T-cell (primary cell): Measurements from ENCODE around the gene ADAT1. TPM values are rescaled to one million over a fixed set of nuclear protein-coding genes. Genes with fewer than 3 reads are reported as not detected.
A peak's percentile ranks its signal among the peaks of the same experiment; 100 is the strongest.

ENCODE experiments used
- ATAC-seq, 4 experiments: fragments of 200-7000 bp in 3 of 4; fragments of 150-1000 bp in 1 of 4; cut with Tn5 transposase; replicated peaks in 1 of 4; 1 replicate in 3 of 4; 2 replicates in 1 of 4; pipeline ENCODE4 v1.10.0; 2021; ENCODE audit warnings: moderate library complexity in 3 of 4, mild to moderate bottlenecking in 2 of 4, moderate number of reproducible peaks in 1 of 4
- CTCF ChIA-PET, 2 donors: fragments of 300-600 bp; sonication (Branson Sonifier 250); formaldehyde crosslinking; loops; one replicate each; lab custom pipeline; 2022; ENCODE audit warnings: antibody characterized with exemption in 2 of 2; lab: Charles Lee
- POLR2A ChIA-PET, 2 donors: fragments of 300-600 bp; sonication (Branson Sonifier 250); formaldehyde crosslinking; loops; one replicate each; lab custom pipeline; 2022; ENCODE audit warnings: antibody characterized with exemption in 2 of 2; lab: Charles Lee
- DNase-seq, 35 experiments: peaks; one replicate each; pipeline versions ENCODE4 v3.0.0 to v3.0.0-alpha.2; 2013 to 2023
- H3K27ac ChIP-seq: one replicate; pipeline ENCODE4 v1.5.1; 2013; ENCODE audit warnings: low read length
- H3K27me3 ChIP-seq, 2 experiments: replicated peaks in 1 of 2; 1 replicate in 1 of 2; 2 replicates in 1 of 2; pipeline versions ENCODE4 v1.6.1 to v1.7.0; 2013; ENCODE audit warnings: low read length in 1 of 2, mixed read lengths in 1 of 2; ENCODE audit not compliant: control insufficient read depth in 2 of 2, insufficient read depth in 2 of 2; ENCODE audit errors: extremely low read depth in 1 of 2
- H3K36me3 ChIP-seq, 2 donors: 1 replicate in 1 of 2; 2 replicates in 1 of 2; pipeline versions ENCODE4 v1.6.1 to v1.7.0; 2013; ENCODE audit warnings: low read length in 1 of 2; ENCODE audit not compliant: control insufficient read depth in 2 of 2, insufficient read depth in 1 of 2; ENCODE audit errors: extremely low read depth in 1 of 2
- H3K4me1 ChIP-seq, 2 experiments: 1 replicate in 1 of 2; 2 replicates in 1 of 2; pipeline versions ENCODE4 v1.6.1 to v1.7.0; 2013; ENCODE audit warnings: low read length in 2 of 2, mixed read lengths in 1 of 2; ENCODE audit not compliant: insufficient read depth in 2 of 2, control insufficient read depth in 1 of 2; ENCODE audit errors: extremely low read depth in 1 of 2
- H3K4me3 ChIP-seq, 2 donors: 1 replicate in 1 of 2; 2 replicates in 1 of 2; pipeline versions ENCODE4 v1.5.1 to v1.7.0; 2013; ENCODE audit warnings: mild to moderate bottlenecking in 2 of 2, low read length in 1 of 2, moderate library complexity in 1 of 2; ENCODE audit not compliant: control insufficient read depth in 1 of 2; ENCODE audit errors: extremely low read depth in 1 of 2
- H3K9me3 ChIP-seq: 2 replicates; pipeline ENCODE4 v1.7.0; 2013
- H3K27ac Mint-ChIP-seq, 2 donors: one replicate each; pipeline ENCODE4 v1.8.0; 2020 to 2021; ENCODE audit warnings: mild to moderate bottlenecking in 2 of 2, mixed read lengths in 2 of 2
- H3K27me3 Mint-ChIP-seq, 2 donors: one replicate each; pipeline ENCODE4 v1.8.0; 2021 to 2022; ENCODE audit warnings: mixed read lengths in 2 of 2
- H3K36me3 Mint-ChIP-seq: one replicate; pipeline ENCODE4 v1.8.0; 2021; ENCODE audit warnings: mixed read lengths
- H3K4me1 Mint-ChIP-seq, 3 donors: one replicate each; pipeline ENCODE4 v1.8.0; 2020 to 2022; ENCODE audit warnings: mixed read lengths in 3 of 3, mild to moderate bottlenecking in 1 of 3
- H3K4me3 Mint-ChIP-seq, 3 donors: one replicate each; pipeline ENCODE4 v1.8.0; 2020 to 2022; ENCODE audit warnings: mild to moderate bottlenecking in 3 of 3, mixed read lengths in 3 of 3, moderate library complexity in 3 of 3
- H3K9me3 Mint-ChIP-seq, 3 donors: one replicate each; pipeline ENCODE4 v1.8.0; 2020 to 2022; ENCODE audit warnings: mixed read lengths in 3 of 3
- WGBS: methylation state at CpG from one replicate; pipeline ENCODE4 v1.1.5; 2013; ENCODE audit warnings: missing lambda C conversion rate; ENCODE audit not compliant: insufficient coverage; 5-methylcytosine and 5-hydroxymethylcytosine counted together
- total RNA-seq, 35 experiments: library from RNA in 6 of 35; stranded (reverse) in 6 of 35; fragments of 120-200 nt in 1 of 35; gene quantifications; one replicate each; pipeline versions ENCODE4 v1.2.1 to v1.2.4 and lab custom pipeline; 2013 to 2026

ADAT1 gene
- total RNA-seq, 5 donors from 2014 or later (not counting 1 experiment from before 2014, with no cell fraction given), result 62.9 to 79.2 (median 72.0) TPM

DNA sequence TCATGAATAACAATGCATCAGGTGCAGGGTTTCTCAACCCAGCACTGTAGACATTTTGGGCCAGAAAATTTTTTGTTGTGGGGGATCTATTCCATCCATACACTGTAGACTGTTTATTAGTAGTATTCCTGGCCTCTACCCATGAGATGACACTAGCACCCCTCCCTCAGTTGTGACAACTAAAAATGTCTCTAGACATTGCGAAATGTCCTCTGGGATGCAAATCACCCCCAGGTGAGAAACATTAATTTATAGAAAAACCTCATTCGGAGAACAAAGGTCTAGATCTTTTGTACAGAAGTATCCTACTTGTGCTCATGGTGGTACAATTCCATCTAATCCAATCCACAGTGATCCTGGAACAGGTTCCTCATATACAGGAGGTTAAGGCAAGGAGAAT lies 4.3 kb downstream of the ADAT1 start:
- DNase-seq, result no peak
- WGBS, result no CpG with 5 or more reads among the region's 2 CpGs
- Mint-ChIP-seq H3K4me1 (peaks cover 54 to 71% (median 64%) of the 10 kb centered on the region in 3 donors), H3K36me3 (peaks cover 47% of the 10 kb centered on the region), H3K4me3 (no peak overlapping the region), H3K27me3 (no peaks in the 10 kb centered on the region), H3K27ac (peak overlapping the region; percentile 40 to 61), H3K9me3 (no peaks in the 10 kb centered on the region)
- Histone ChIP-seq H3K27ac (peak overlapping the region; percentile 91), H3K27me3 (no peaks in the 10 kb centered on the region), H3K4me3 (no peak overlapping the region), H3K36me3 (peaks cover 5 to 35% of the 10 kb centered on the region in 2 donors), H3K4me1 (peaks cover 9 to 71% of the 10 kb centered on the region in 2 experiments), H3K9me3 (no peaks in the 10 kb centered on the region)
- ChIA-PET CTCF (interaction anchor here (0.6 to 0.9 kb wide), 3 partner anchors 17 to 146 kb away, joined by 3 to 6 read pairs (median 3); no protein-coding TSS in a partner anchor), POLR2A (interaction anchor here in 1 of 2 donors (0.6 kb wide), 1 partner anchor 13 kb away, joined by 3 read pairs; no protein-coding TSS in a partner anchor)
- no peak for ATAC-seq

DNA sequence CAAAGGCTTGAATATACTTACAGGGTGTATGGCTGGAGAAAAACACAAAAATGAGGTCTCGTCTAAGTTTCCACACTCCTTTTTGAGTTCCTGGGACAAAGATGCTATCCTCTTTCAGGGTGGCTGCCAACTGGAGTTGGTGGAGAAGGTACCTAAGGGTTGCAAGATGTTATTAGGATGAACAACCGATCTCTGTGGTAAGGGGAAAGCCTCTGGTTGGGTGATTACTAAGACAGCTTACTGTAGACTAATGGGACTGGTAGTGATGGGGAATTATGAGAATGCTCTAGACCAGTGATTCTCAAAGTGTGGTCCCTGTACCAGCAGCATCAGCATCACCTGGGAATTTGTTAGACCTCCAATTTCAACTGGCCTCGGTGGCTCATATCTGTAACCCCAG lies 6.0 kb downstream of the ADAT1 start:
- Mint-ChIP-seq H3K4me1 (peaks cover 42 to 59% (median 59%) of the 10 kb centered on the region in 3 donors), H3K27me3 (no peaks in the 10 kb centered on the region), H3K27ac (peak overlapping the region; percentile 94 to 97), H3K4me3 (peak overlapping the region in 2 of 3 donors; percentile 4 to 34), H3K9me3 (no peaks in the 10 kb centered on the region), H3K36me3 (peaks cover 58% of the 10 kb centered on the region)
- H3K4me1 ChIP-seq, result peaks cover 9 to 59% of the 10 kb centered on the region in 2 experiments
- H3K36me3 ChIP-seq, result peaks cover 6 to 46% of the 10 kb centered on the region in 2 donors
- H3K4me3 ChIP-seq, result no peak overlapping the region
- ATAC-seq (no peak), DNase-seq (no peak)
- ChIA-PET POLR2A (no interaction called here), CTCF (no interaction called here)
- 42% methylated on average over 2 of the region's 3 CpGs for WGBS
- peak overlapping the region; percentile 78 for H3K27ac ChIP-seq
- no peaks in the 10 kb centered on the region for H3K27me3 ChIP-seq
- no peaks in the 10 kb centered on the region for H3K9me3 ChIP-seq

DNA sequence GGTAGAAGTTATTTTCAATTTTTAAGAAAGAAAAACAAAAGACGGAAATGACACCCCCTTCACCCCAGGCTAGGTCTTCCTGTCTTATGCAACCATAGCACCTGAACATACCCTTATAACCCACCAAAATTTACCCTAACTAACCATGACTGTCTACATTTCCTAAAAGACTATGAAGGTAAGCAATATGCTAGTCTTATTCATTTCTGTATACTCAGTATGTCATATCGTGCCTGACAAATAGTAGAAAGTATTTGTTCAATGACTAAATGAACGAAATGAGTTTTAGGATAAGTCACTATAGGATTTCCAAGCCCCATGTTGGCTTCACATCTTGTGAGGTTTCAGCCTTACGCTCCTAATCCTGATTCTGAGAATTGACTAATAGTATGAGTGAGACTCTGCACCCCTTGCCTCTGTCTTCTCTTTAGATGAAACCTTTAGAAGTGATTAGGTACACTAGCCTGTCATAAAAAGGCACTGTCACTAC lies 6.5 kb downstream of the ADAT1 start:
- Mint-ChIP-seq H3K9me3 (no peaks in the 10 kb centered on the region), H3K4me1 (peaks cover 36 to 54% (median 53%) of the 10 kb centered on the region in 3 donors), H3K27ac (peak overlapping the region; percentile 94 to 97), H3K4me3 (peak overlapping the region; percentile 34 to 57 (median 38)), H3K36me3 (peaks cover 60% of the 10 kb centered on the region), H3K27me3 (no peaks in the 10 kb centered on the region)
- Histone ChIP-seq H3K4me1 (peaks cover 7 to 53% of the 10 kb centered on the region in 2 experiments), H3K27me3 (no peaks in the 10 kb centered on the region), H3K27ac (peak overlapping the region; percentile 78), H3K36me3 (peaks cover 9 to 50% of the 10 kb centered on the region in 2 donors), H3K9me3 (no peaks in the 10 kb centered on the region), H3K4me3 (no peak overlapping the region)
- DNase-seq (peak in 1 of 35 experiments; percentile 43), ATAC-seq (peak; percentile 38 to 81 (median 62))
- ChIA-PET CTCF (interaction anchor here in 1 of 2 donors (0.7 kb wide), 1 partner anchor 31 kb away, joined by 5 read pairs; the partner anchor contains the start of gene TERF2IP), POLR2A (interaction anchor here in 1 of 2 donors (0.7 to 1.2 kb wide), 3 partner anchors 11 to 63 kb away, joined by 3 to 7 read pairs (median 5); partner anchors contain the start of genes KARS1 and TERF2IP)
- WGBS, result no CpG with 5 or more reads among the region's 4 CpGs

DNA sequence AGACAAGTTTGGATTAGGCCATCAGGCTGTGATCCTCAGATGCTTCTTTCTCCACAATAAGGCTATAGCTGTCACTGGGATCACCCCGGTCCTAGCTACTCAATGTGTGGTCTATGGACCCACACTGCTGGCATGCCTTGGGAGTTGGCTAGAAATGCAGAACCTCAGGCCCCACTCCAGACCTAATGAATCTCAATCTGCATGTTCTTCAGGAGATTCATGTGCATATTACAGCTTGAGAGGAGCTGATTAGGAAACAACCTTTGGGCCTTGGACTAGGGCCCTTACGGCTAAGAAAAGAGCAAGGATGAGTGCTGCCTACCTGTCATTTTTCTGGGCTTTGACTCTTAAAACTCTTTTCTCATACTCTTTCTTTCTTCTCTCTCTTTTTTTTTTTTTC lies 7.5 kb downstream of the ADAT1 start:
- H3K27ac Mint-ChIP-seq, result peak overlapping the region; percentile 94 to 97
- no peaks in the 10 kb centered on the region for H3K27me3 Mint-ChIP-seq
- ChIA-PET CTCF (interaction anchor here (0.6 to 1.0 kb wide), 5 partner anchors 7 to 379 kb away, joined by 3 to 5 read pairs (median 4); partner anchors contain the start of genes ADAT1 (in 1 of the 2), CFDP1 (in 1 of the 2) and TERF2IP (in 1 of the 2)), POLR2A (interaction anchor here (0.6 to 1.2 kb wide), 6 partner anchors 12 to 62 kb away, joined by 3 to 10 read pairs (median 5); partner anchors contain the start of genes KARS1 (in 1 of the 2) and TERF2IP (in 1 of the 2))
- H3K4me3 Mint-ChIP-seq, result peak overlapping the region in 1 of 3 donors; percentile 57
- WGBS, result 89% methylated on average over 1 of the region's 2 CpGs
- ATAC-seq (no peak), DNase-seq (no peak)
- H3K9me3 Mint-ChIP-seq, result no peaks in the 10 kb centered on the region
- no peak overlapping the region for H3K4me3 ChIP-seq
- peaks cover 0 to 46% of the 10 kb centered on the region in 2 experiments for H3K4me1 ChIP-seq
- H3K27me3 ChIP-seq, result no peaks in the 10 kb centered on the region
- H3K27ac ChIP-seq, result peak overlapping the region; percentile 78
- no peaks in the 10 kb centered on the region for H3K9me3 ChIP-seq
- peaks cover 9 to 57% of the 10 kb centered on the region in 2 donors for H3K36me3 ChIP-seq
- peaks cover 27 to 44% (median 44%) of the 10 kb centered on the region in 3 donors for H3K4me1 Mint-ChIP-seq
- H3K36me3 Mint-ChIP-seq, result peaks cover 56% of the 10 kb centered on the region

DNA sequence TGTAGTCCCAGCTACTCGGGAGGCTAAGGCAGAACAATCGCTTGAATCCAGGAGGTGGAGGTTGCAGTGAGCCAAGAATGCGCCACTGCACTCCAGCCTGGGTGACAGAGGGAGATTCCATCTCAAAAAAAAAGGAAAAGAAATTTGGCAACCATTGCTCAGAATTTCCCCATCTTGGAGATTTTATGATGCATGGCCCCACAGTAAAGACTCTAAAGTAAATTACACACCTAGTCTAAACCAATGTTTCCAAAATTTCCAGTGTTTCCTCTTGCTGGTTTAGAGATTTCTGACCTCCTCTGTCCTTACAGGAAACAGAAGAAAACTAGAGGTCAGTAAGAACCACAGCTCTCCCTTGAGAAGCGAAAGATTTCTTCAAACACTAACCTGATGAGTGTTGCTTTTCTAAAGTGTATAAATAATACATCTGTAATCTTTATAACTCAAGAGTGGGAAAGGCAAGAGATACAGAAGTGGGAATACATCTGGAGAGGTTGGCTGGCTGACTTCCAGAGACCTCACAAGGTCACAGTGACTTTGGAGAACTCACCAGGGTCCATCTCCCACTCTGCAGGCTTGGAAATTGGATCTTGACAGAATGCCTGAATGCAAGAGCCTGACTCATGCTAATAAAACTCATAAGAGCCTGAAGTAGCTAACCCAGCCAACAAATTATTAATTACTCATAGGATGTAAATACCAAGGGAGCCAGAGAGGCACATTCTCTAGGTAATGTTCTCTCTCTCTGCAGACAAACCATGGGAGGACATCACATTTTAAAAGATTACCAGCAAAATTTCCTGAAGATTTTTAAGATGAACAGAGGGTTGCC lies 8.8 kb downstream of the ADAT1 start:
- Histone ChIP-seq H3K27me3 (no peaks in the 10 kb centered on the region), H3K36me3 (peaks cover 8 to 56% of the 10 kb centered on the region in 2 donors), H3K4me1 (peaks cover 0 to 36% of the 10 kb centered on the region in 2 experiments), H3K9me3 (no peaks in the 10 kb centered on the region), H3K4me3 (no peak overlapping the region), H3K27ac (peak overlapping the region; percentile 39)
- ChIA-PET CTCF (interaction anchor here in 1 of 2 donors (1.0 kb wide), 1 partner anchor 9 kb away, joined by 4 read pairs; the partner anchor contains the start of gene ADAT1), POLR2A (no interaction called here)
- no peak for DNase-seq
- Mint-ChIP-seq H3K36me3 (peaks cover 51% of the 10 kb centered on the region), H3K27me3 (no peaks in the 10 kb centered on the region), H3K4me3 (no peak overlapping the region), H3K4me1 (peaks cover 20 to 38% (median 36%) of the 10 kb centered on the region in 3 donors), H3K9me3 (no peaks in the 10 kb centered on the region), H3K27ac (peak overlapping the region in 1 of 2 donors; percentile 66)
- ATAC-seq, result no peak
- WGBS, result 100% methylated on average over 1 of the region's 4 CpGs

DNA sequence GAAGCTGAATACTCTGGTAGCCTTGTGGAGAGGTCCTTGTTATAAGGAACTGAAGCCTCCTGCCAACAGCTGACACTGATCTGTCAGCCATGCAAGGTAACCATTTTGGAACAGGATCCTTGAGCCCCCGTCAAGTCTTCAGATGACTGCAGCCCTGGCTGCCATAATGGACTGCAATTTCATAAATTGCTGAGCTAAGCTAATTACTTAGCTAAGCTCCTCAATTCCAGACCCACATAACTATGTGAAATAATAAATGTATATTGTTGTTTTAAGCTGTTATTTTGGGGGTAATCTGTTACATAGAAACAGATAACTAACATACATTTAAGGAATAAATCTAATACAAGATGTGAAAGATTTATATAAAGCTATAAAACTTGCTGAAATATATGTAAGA lies 16.6 kb downstream of the ADAT1 start:
- Mint-ChIP-seq H3K4me3 (no peak overlapping the region), H3K36me3 (peaks cover 46% of the 10 kb centered on the region), H3K9me3 (peaks cover 0 to 10% (median 6%) of the 10 kb centered on the region in 3 donors), H3K4me1 (peaks cover 0 to 8% (median 5%) of the 10 kb centered on the region in 3 donors), H3K27ac (no peak overlapping the region), H3K27me3 (no peaks in the 10 kb centered on the region)
- no peak overlapping the region for H3K4me3 ChIP-seq
- POLR2A ChIA-PET, result no interaction called here
- H3K4me1 ChIP-seq, result peaks cover 0 to 4% of the 10 kb centered on the region in 2 experiments
- DNase-seq (no peak), ATAC-seq (no peak)
- H3K27me3 ChIP-seq, result no peaks in the 10 kb centered on the region
- no CpG with 5 or more reads among the region's 1 CpG for WGBS
- peaks cover 2% of the 10 kb centered on the region for H3K9me3 ChIP-seq
- CTCF ChIA-PET, result interaction anchor here in 1 of 2 donors (1.0 kb wide), 1 partner anchor 15 kb away, joined by 4 read pairs; no protein-coding TSS in a partner anchor
- no peak overlapping the region for H3K27ac ChIP-seq
- H3K36me3 ChIP-seq, result peaks cover 20 to 71% of the 10 kb centered on the region in 2 donors
